Prostate gland (tissue), 2 donors: ENCODE measurements around the gene CD96. TPM values are rescaled to one million over a fixed set of nuclear protein-coding genes. Genes with fewer than 3 reads are reported as not detected.

ENCODE experiments used
- DNase-seq: peaks from one replicate; pipeline ENCODE4 v3.0.0-alpha.2; 2019; ENCODE audit warnings: low spot score
- H3K27ac ChIP-seq, 2 donors: fragments of 200-600 bp; sonication (generic); 2 replicates each; pipeline ENCODE4 v1.5.1; 2017 to 2019
- H3K27me3 ChIP-seq: fragments of 200-600 bp; sonication (generic); replicated peaks from 2 replicates; pipeline ENCODE4 v1.5.1; 2019; ENCODE audit not compliant: insufficient read depth
- H3K36me3 ChIP-seq, 2 donors: fragments of 200-600 bp; sonication (generic); 1 replicate in 1 of 2; 2 replicates in 1 of 2; pipeline versions ENCODE4 v1.5.1 to v1.8.1; 2017 to 2019
- H3K4me1 ChIP-seq: fragments of 200-600 bp; sonication (generic); replicated peaks from 2 replicates; pipeline ENCODE4 v1.5.1; 2019
- H3K4me3 ChIP-seq, 2 donors: fragments of 200-600 bp; sonication (generic); 2 replicates each; pipeline ENCODE4 v1.5.1; 2017 to 2019
- H3K9me3 ChIP-seq: fragments of 200-600 bp; sonication (generic); 2 replicates; pipeline ENCODE4 v1.5.1; 2017
- POLR2A ChIP-seq: fragments of 450-650 bp; IDR thresholded peaks from one replicate; pipeline ENCODE4 v1.6.1; 2016; ENCODE audit warnings: antibody characterized with exemption, mild to moderate bottlenecking
- POLR2AphosphoS5 ChIP-seq: sonication (generic); formaldehyde crosslinking; IDR thresholded peaks from one replicate; pipeline ENCODE4 v1.6.1; 2017; ENCODE audit warnings: antibody characterized with exemption
- WGBS: methylation state at CpG from one replicate; pipeline ENCODE4 v1.1.5; 2018; 5-methylcytosine and 5-hydroxymethylcytosine counted together
- intact Hi-C: fragments of 100-400 bp; cut with DNase I; formaldehyde crosslinking; loops from one replicate; pipeline ENCODE4 v1.14.2; 2022
- total RNA-seq, 2 donors: library from RNA; depleted of rRNA; stranded (reverse); fragments of >200 nt; gene quantifications; one replicate each; pipeline ENCODE4 v1.1.0, GENCODE V29; 2016
- TF ChIP-seq, protein P1 (sequence below), 4 experiments: fragments of 200-600 bp in 2 of 4; fragments of 450-650 bp in 2 of 4; sonication (generic) in 2 of 4; IDR thresholded peaks; 1 replicate in 3 of 4; 2 replicates in 1 of 4; pipeline ENCODE4 v1.5.1; 2016 to 2019; ENCODE audit warnings: antibody characterized with exemption in 4 of 4, mild to moderate bottlenecking in 2 of 4, moderate library complexity in 2 of 4

CD96 gene, protein sequence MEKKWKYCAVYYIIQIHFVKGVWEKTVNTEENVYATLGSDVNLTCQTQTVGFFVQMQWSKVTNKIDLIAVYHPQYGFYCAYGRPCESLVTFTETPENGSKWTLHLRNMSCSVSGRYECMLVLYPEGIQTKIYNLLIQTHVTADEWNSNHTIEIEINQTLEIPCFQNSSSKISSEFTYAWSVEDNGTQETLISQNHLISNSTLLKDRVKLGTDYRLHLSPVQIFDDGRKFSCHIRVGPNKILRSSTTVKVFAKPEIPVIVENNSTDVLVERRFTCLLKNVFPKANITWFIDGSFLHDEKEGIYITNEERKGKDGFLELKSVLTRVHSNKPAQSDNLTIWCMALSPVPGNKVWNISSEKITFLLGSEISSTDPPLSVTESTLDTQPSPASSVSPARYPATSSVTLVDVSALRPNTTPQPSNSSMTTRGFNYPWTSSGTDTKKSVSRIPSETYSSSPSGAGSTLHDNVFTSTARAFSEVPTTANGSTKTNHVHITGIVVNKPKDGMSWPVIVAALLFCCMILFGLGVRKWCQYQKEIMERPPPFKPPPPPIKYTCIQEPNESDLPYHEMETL
- 1 to 10 TPM in 1 of 2 donors, under 1 TPM in 1; 0.45 to 2.2 TPM for total RNA-seq

GRCh38 chr3:111541911-111542483 lies at the start of gene CD96:
Gene CD96, plus strand, starts transcription at chr3:111542197. Its CDS starts 52 bp downstream, at chr3:111542249.
- 54% methylated on average over 11 of the region's 11 CpGs for WGBS
- DNase-seq: no peak
- H3K4me1 ChIP-seq: no peaks in the 10 kb centered on the region
- H3K4me3 ChIP-seq: no peak within 1 kb of the TSS
- TF ChIP-seq, protein P1, sequence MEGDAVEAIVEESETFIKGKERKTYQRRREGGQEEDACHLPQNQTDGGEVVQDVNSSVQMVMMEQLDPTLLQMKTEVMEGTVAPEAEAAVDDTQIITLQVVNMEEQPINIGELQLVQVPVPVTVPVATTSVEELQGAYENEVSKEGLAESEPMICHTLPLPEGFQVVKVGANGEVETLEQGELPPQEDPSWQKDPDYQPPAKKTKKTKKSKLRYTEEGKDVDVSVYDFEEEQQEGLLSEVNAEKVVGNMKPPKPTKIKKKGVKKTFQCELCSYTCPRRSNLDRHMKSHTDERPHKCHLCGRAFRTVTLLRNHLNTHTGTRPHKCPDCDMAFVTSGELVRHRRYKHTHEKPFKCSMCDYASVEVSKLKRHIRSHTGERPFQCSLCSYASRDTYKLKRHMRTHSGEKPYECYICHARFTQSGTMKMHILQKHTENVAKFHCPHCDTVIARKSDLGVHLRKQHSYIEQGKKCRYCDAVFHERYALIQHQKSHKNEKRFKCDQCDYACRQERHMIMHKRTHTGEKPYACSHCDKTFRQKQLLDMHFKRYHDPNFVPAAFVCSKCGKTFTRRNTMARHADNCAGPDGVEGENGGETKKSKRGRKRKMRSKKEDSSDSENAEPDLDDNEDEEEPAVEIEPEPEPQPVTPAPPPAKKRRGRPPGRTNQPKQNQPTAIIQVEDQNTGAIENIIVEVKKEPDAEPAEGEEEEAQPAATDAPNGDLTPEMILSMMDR (IDR thresholded peaks at IDR 0.05): no peak
- TF ChIP-seq POLR2A: no peak
- peak; percentile 4 for TF ChIP-seq POLR2AphosphoS5
- H3K27me3 ChIP-seq: no peaks in the 10 kb centered on the region
- no peaks in the 10 kb centered on the region for H3K9me3 ChIP-seq
- intact Hi-C loops: no loop called here
- H3K36me3 ChIP-seq: no peaks in the 10 kb centered on the region
- H3K27ac ChIP-seq: no peak within 1 kb of the TSS

DNA sequence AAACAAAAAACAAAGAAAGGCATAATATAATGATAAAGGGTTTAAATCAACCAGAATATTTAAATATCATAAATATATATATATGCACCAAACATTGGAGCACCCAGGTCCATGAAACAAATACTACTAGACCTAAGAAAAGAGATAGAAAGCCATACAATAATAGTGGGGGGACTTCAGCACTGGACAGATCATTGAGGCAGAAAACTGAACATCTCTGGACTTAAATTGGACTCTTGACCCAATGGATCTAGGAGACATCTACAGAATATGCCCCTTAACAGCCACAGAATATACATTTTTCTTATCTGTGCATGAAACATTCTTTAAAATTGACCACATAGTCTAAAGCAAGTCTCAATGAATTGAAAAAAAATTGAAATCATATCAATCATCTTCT lies 48.7 kb upstream of the CD96 start:
- no peak overlapping the region for H3K4me3 ChIP-seq
- H3K27me3 ChIP-seq: no peaks in the 10 kb centered on the region
- no peaks in the 10 kb centered on the region for H3K9me3 ChIP-seq
- no peak for DNase-seq
- intact Hi-C loops: no loop called here
- TF ChIP-seq, protein P1 (IDR thresholded peaks at IDR 0.05): no peak
- TF ChIP-seq POLR2AphosphoS5: no peak
- no peak for TF ChIP-seq POLR2A
- H3K27ac ChIP-seq: no peak overlapping the region
- H3K36me3 ChIP-seq: no peaks in the 10 kb centered on the region
- no peaks in the 10 kb centered on the region for H3K4me1 ChIP-seq

DNA sequence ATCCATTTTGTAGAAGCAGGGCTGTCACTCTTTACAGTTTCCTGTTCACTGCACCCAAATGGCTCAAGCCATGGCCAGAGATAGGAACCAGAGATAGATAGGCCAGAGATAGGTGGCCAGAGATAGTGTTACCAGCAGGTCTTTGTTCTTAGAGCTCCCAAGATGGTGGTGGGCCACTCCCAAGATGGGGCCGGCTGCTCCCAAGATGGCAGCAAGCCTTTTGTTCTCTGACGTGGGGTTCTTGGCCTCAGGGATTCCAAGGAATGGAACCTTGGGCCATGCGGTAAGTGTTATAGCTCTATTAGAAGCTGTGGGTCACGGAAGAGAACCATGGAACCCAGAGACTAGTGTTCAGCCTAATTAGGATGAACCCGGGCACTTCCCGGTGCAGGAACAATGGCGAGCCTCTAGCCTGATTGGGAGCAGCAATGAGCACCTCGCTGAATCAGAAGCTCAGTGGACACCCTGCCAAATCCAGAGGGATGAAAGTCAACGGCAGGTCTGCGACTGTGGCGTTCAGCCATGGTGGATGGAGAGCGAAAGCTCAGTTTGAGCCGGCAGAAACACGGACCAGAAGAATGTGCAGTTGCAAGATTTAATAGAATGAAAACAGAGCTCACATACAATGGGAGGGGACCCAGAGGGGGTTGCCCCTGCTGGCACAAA lies 45.0 kb upstream of the CD96 start:
- Histone ChIP-seq H3K4me3 (no peak overlapping the region), H3K27ac (no peak overlapping the region), H3K27me3 (no peaks in the 10 kb centered on the region), H3K4me1 (no peaks in the 10 kb centered on the region), H3K36me3 (no peaks in the 10 kb centered on the region), H3K9me3 (no peaks in the 10 kb centered on the region)
- intact Hi-C loops: no loop called here
- no peak for DNase-seq
- 88% methylated on average over 13 of the region's 14 CpGs for WGBS
- TF ChIP-seq, protein P1 (IDR thresholded peaks at IDR 0.05): no peak
- no peak for TF ChIP-seq POLR2AphosphoS5
- TF ChIP-seq POLR2A: no peak

GRCh38 chr3:111498022-111498421 lies 44.0 kb upstream of the CD96 start:
- WGBS: 75% methylated on average over 3 of the region's 3 CpGs
- H3K36me3 ChIP-seq: no peaks in the 10 kb centered on the region
- no peaks in the 10 kb centered on the region for H3K4me1 ChIP-seq
- no peak overlapping the region for H3K4me3 ChIP-seq
- no peaks in the 10 kb centered on the region for H3K9me3 ChIP-seq
- no peak for DNase-seq
- TF ChIP-seq, protein P1 (IDR thresholded peaks at IDR 0.05): no peak
- TF ChIP-seq POLR2AphosphoS5 (no peak), POLR2A (no peak)
- H3K27me3 ChIP-seq: no peaks in the 10 kb centered on the region
- H3K27ac ChIP-seq: no peak overlapping the region
- intact Hi-C loops: no loop called here
